ENCODE data around the gene ERBB2. TPM values are rescaled to one million over a fixed set of nuclear protein-coding genes. Genes with fewer than 3 reads are reported as not detected.

Gene ERBB2
- total and polyA plus RNA-seq, 2 of the 13 experiments (the other 11 are each of a cell fraction or from before 2014, with no cell fraction given), result 57.7 to 64.1 TPM

DNA sequence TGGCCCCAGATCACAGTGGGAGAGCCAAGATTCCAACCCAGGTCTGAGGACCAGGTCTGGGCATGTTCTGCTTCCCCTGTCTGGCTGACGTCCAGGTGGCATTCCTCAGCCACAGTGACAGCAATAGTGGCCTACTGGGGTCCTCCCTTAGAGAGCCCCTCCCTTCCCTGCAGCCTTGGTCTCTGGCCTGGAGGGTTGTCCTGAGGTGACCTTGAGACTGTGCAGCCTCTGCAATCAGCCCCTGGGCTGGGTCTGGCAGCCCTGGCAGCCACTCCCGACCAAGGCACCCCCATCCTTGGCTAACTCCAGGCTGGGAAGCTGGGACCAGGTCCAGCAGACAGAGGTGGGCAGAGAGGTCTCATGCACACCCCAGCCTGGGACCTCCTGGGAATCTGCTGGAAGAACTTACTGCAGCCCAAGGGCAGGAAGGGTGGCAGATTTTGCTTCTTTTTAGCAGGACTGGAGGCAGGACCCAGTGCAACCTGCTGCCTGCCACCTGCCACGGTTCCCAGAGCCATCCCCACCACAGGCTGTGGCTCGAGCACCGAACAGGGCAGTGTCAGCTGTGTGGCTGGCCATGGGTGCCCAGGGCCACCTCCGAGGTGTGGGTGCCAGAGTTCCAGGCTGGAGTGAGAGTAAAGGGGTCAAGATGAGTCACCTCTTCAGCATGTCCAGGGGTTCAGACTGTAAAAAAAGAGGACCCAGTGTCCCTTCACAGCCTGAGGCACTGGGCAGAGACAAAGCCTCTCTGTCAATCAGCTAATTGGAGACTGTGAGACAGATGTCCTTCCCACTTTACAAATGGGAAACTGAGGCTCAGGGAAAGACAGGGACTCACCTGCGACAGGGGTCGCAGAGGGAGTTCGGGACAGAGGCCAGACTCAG, 50.5 kb downstream of the ERBB2 start (continued):
- no peak for TF ChIP-seq BRCA1 (CRISPR knock-in tag; IDR thresholded peaks at IDR 0.05)
- 0 out of 2 replicates have a peak, but pooled peaks have one; percentile 32 for TF ChIP-seq ZNF331 (CRISPR knock-in tag; IDR thresholded peaks at IDR 0.05)
- no peak for TF ChIP-seq SRY (CRISPR knock-in tag; IDR thresholded peaks at IDR 0.05)
- 0 out of 2 replicates have a peak, but pooled peaks have one; percentile 14 for TF ChIP-seq KMT2A (CRISPR knock-in tag; IDR thresholded peaks at IDR 0.05)
- TF ChIP-seq ZNF563 (CRISPR knock-in tag; IDR thresholded peaks at IDR 0.05), result no peak; the same call in 1 of the 2 replicates
- TF ChIP-seq ISL2 (CRISPR knock-in tag; IDR thresholded peaks at IDR 0.05), result 0 out of 2 replicates have a peak, but pooled peaks have one; percentile 29
- no peak for TF ChIP-seq SP140L (CRISPR knock-in tag; IDR thresholded peaks at IDR 0.05; ENCODE audit: borderline replicate concordance)
- TF ChIP-seq ASH2L (IDR thresholded peaks at IDR 0.05; ENCODE audit: insufficient read length, low read depth, low read length), result no peak
- TF ChIP-seq NR3C1 (CRISPR knock-in tag; IDR thresholded peaks at IDR 0.05), result no peak
- TF ChIP-seq ZSCAN30 (CRISPR knock-in tag; IDR thresholded peaks at IDR 0.05), result no peak
- TF ChIP-seq ZFY (CRISPR knock-in tag; IDR thresholded peaks at IDR 0.05), result no peak
- TF ChIP-seq AGO1 (IDR thresholded peaks at IDR 0.05; ENCODE audit: low read depth, low read length, poor library complexity, severe bottlenecking), result no peak
- peak; percentile 85; the same call in 1 of the 2 replicates for TF ChIP-seq ZNF567 (CRISPR knock-in tag; IDR thresholded peaks at IDR 0.05; ENCODE audit: borderline replicate concordance)
- TF ChIP-seq SMAD1 (CRISPR knock-in tag; IDR thresholded peaks at IDR 0.05; ENCODE audit: borderline replicate concordance, low read depth), result peak; percentile 50; the same call in 1 of the 2 replicates
- TF ChIP-seq SMARCE1 (IDR thresholded peaks at IDR 0.05; ENCODE audit: borderline replicate concordance), result no peak
- no peak for TF ChIP-seq ZNF343 (CRISPR knock-in tag; IDR thresholded peaks at IDR 0.05)
- TF ChIP-seq, protein P1, sequence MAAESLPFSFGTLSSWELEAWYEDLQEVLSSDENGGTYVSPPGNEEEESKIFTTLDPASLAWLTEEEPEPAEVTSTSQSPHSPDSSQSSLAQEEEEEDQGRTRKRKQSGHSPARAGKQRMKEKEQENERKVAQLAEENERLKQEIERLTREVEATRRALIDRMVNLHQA (CRISPR knock-in tag; IDR thresholded peaks at IDR 0.05), result no peak
- TF ChIP-seq TBX3 (IDR thresholded peaks at IDR 0.05; ENCODE audit: borderline replicate concordance), result no peak; the same call in 1 of the 2 replicates
- TF ChIP-seq, protein P2, sequence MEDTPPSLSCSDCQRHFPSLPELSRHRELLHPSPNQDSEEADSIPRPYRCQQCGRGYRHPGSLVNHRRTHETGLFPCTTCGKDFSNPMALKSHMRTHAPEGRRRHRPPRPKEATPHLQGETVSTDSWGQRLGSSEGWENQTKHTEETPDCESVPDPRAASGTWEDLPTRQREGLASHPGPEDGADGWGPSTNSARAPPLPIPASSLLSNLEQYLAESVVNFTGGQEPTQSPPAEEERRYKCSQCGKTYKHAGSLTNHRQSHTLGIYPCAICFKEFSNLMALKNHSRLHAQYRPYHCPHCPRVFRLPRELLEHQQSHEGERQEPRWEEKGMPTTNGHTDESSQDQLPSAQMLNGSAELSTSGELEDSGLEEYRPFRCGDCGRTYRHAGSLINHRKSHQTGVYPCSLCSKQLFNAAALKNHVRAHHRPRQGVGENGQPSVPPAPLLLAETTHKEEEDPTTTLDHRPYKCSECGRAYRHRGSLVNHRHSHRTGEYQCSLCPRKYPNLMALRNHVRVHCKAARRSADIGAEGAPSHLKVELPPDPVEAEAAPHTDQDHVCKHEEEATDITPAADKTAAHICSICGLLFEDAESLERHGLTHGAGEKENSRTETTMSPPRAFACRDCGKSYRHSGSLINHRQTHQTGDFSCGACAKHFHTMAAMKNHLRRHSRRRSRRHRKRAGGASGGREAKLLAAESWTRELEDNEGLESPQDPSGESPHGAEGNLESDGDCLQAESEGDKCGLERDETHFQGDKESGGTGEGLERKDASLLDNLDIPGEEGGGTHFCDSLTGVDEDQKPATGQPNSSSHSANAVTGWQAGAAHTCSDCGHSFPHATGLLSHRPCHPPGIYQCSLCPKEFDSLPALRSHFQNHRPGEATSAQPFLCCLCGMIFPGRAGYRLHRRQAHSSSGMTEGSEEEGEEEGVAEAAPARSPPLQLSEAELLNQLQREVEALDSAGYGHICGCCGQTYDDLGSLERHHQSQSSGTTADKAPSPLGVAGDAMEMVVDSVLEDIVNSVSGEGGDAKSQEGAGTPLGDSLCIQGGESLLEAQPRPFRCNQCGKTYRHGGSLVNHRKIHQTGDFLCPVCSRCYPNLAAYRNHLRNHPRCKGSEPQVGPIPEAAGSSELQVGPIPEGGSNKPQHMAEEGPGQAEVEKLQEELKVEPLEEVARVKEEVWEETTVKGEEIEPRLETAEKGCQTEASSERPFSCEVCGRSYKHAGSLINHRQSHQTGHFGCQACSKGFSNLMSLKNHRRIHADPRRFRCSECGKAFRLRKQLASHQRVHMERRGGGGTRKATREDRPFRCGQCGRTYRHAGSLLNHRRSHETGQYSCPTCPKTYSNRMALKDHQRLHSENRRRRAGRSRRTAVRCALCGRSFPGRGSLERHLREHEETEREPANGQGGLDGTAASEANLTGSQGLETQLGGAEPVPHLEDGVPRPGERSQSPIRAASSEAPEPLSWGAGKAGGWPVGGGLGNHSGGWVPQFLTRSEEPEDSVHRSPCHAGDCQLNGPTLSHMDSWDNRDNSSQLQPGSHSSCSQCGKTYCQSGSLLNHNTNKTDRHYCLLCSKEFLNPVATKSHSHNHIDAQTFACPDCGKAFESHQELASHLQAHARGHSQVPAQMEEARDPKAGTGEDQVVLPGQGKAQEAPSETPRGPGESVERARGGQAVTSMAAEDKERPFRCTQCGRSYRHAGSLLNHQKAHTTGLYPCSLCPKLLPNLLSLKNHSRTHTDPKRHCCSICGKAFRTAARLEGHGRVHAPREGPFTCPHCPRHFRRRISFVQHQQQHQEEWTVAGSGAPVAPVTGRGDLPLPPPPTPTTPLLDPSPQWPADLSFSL (CRISPR knock-in tag; IDR thresholded peaks at IDR 0.05), result no peak
- no peak for TF ChIP-seq RFX1 (IDR thresholded peaks at IDR 0.05)
- no peak for TF ChIP-seq MTF1 (CRISPR knock-in tag; IDR thresholded peaks at IDR 0.05)
- no peak for TF ChIP-seq SOX13 (IDR thresholded peaks at IDR 0.05)
- peak in 1 of 2 experiments; percentile 47; a peak in 2 of 4 replicates for TF ChIP-seq SOX13 (CRISPR knock-in tag; conservative IDR thresholded peaks at IDR 0.05 in 1 of 2, IDR thresholded peaks at IDR 0.05 in 1 of 2)
- no peak for TF ChIP-seq BCL6 (CRISPR knock-in tag; IDR thresholded peaks at IDR 0.05)
- TF ChIP-seq SMAD3 (CRISPR knock-in tag; IDR thresholded peaks at IDR 0.05), result no peak
- TF ChIP-seq MXD4 (CRISPR knock-in tag; IDR thresholded peaks at IDR 0.05), result no peak
